ENCODE measurements around the gene WDFY3. TPM values are rescaled to one million over a fixed set of nuclear protein-coding genes. Genes with fewer than 3 reads are reported as not detected.

Gene WDFY3
- total RNA-seq, 1 donor: 18.1 TPM

- no peak overlapping the region for H3K4me3 ChIP-seq (ENCODE audit: low read length)
- H3K4me1 ChIP-seq (ENCODE audit: insufficient read depth, low read length): peaks cover 11% of the 10 kb centered on the region
- H3K9me3 ChIP-seq (ENCODE audit: low read depth, low read length): no peaks in the 10 kb centered on the region
- no peaks in the 10 kb centered on the region for H3K27me3 ChIP-seq (ENCODE audit: insufficient read depth, low read length)
Observed at GRCh38 chr4:84907145-84907544, 59.3 kb downstream of the WDFY3 start.

- Histone ChIP-seq H3K4me1 (ENCODE audit: insufficient read depth, low read length) (peaks cover 11% of the 10 kb centered on the region), H3K9me3 (ENCODE audit: low read depth, low read length) (no peaks in the 10 kb centered on the region), H3K4me3 (ENCODE audit: low read length) (no peak overlapping the region), H3K27me3 (ENCODE audit: insufficient read depth, low read length) (no peaks in the 10 kb centered on the region)
Observed at GRCh38 chr4:84905646-84906045, 60.8 kb downstream of the WDFY3 start.

GRCh38 chr4:84901740-84902281 is 64.7 kb downstream of the WDFY3 start:
- H3K4me1 ChIP-seq (ENCODE audit: insufficient read depth, low read length): no peaks in the 10 kb centered on the region
- no peaks in the 10 kb centered on the region for H3K27me3 ChIP-seq (ENCODE audit: insufficient read depth, low read length)
- no peak overlapping the region for H3K4me3 ChIP-seq (ENCODE audit: low read length)
- H3K9me3 ChIP-seq (ENCODE audit: low read depth, low read length): no peaks in the 10 kb centered on the region

- H3K4me3 ChIP-seq (ENCODE audit: low read length): no peak overlapping the region
- no peaks in the 10 kb centered on the region for H3K4me1 ChIP-seq (ENCODE audit: insufficient read depth, low read length)
- no peaks in the 10 kb centered on the region for H3K27me3 ChIP-seq (ENCODE audit: insufficient read depth, low read length)
- no peaks in the 10 kb centered on the region for H3K9me3 ChIP-seq (ENCODE audit: low read depth, low read length)
Observed at GRCh38 chr4:84901173-84901572, 65.3 kb downstream of the WDFY3 start.

GRCh38 chr4:84899616-84900015 is 66.9 kb downstream of the WDFY3 start:
- no peak overlapping the region for H3K4me3 ChIP-seq (ENCODE audit: low read length)
- no peaks in the 10 kb centered on the region for H3K9me3 ChIP-seq (ENCODE audit: low read depth, low read length)
- no peaks in the 10 kb centered on the region for H3K27me3 ChIP-seq (ENCODE audit: insufficient read depth, low read length)
- H3K4me1 ChIP-seq (ENCODE audit: insufficient read depth, low read length): no peaks in the 10 kb centered on the region

GRCh38 chr4:84897516-84897915 is 69.0 kb downstream of the WDFY3 start:
- Histone ChIP-seq H3K4me1 (ENCODE audit: insufficient read depth, low read length) (no peaks in the 10 kb centered on the region), H3K9me3 (ENCODE audit: low read depth, low read length) (no peaks in the 10 kb centered on the region)

GRCh38 chr4:84895283-84895682 is 71.2 kb downstream of the WDFY3 start:
- Histone ChIP-seq H3K27me3 (ENCODE audit: insufficient read depth, low read length) (no peaks in the 10 kb centered on the region), H3K9me3 (ENCODE audit: low read depth, low read length) (no peaks in the 10 kb centered on the region), H3K4me3 (ENCODE audit: low read length) (no peak overlapping the region), H3K4me1 (ENCODE audit: insufficient read depth, low read length) (no peaks in the 10 kb centered on the region)

More at GRCh38 chr4:84897516-84897915, 69.0 kb downstream of the WDFY3 start:
- Histone ChIP-seq H3K27me3 (ENCODE audit: insufficient read depth, low read length) (no peaks in the 10 kb centered on the region), H3K4me3 (ENCODE audit: low read length) (no peak overlapping the region)

- H3K9me3 ChIP-seq (ENCODE audit: low read depth, low read length): no peaks in the 10 kb centered on the region
- H3K27me3 ChIP-seq (ENCODE audit: insufficient read depth, low read length): no peaks in the 10 kb centered on the region
- no peak overlapping the region for H3K4me3 ChIP-seq (ENCODE audit: low read length)
Observed at GRCh38 chr4:84894621-84895020, 71.9 kb downstream of the WDFY3 start.

GRCh38 chr4:84892950-84893349 is 73.5 kb downstream of the WDFY3 start:
- Histone ChIP-seq H3K4me3 (ENCODE audit: low read length) (no peak overlapping the region), H3K27me3 (ENCODE audit: insufficient read depth, low read length) (no peaks in the 10 kb centered on the region), H3K4me1 (ENCODE audit: insufficient read depth, low read length) (no peaks in the 10 kb centered on the region), H3K9me3 (ENCODE audit: low read depth, low read length) (no peaks in the 10 kb centered on the region)

More at GRCh38 chr4:84894621-84895020, 71.9 kb downstream of the WDFY3 start:
- H3K4me1 ChIP-seq (ENCODE audit: insufficient read depth, low read length): no peaks in the 10 kb centered on the region

- H3K27me3 ChIP-seq (ENCODE audit: insufficient read depth, low read length): no peaks in the 10 kb centered on the region
- H3K4me3 ChIP-seq (ENCODE audit: low read length): no peak overlapping the region
- no peaks in the 10 kb centered on the region for H3K4me1 ChIP-seq (ENCODE audit: insufficient read depth, low read length)
- H3K9me3 ChIP-seq (ENCODE audit: low read depth, low read length): no peaks in the 10 kb centered on the region
Observed at GRCh38 chr4:84887824-84888223, 78.7 kb downstream of the WDFY3 start.

- Histone ChIP-seq H3K9me3 (ENCODE audit: low read depth, low read length) (no peaks in the 10 kb centered on the region), H3K4me3 (ENCODE audit: low read length) (no peak overlapping the region), H3K4me1 (ENCODE audit: insufficient read depth, low read length) (no peaks in the 10 kb centered on the region), H3K27me3 (ENCODE audit: insufficient read depth, low read length) (no peaks in the 10 kb centered on the region)
Observed at GRCh38 chr4:84879651-84880200, 86.8 kb downstream of the WDFY3 start.

GRCh38 chr4:84878546-84878945 is 87.9 kb downstream of the WDFY3 start:
- no peaks in the 10 kb centered on the region for H3K27me3 ChIP-seq (ENCODE audit: insufficient read depth, low read length)
- H3K9me3 ChIP-seq (ENCODE audit: low read depth, low read length): no peaks in the 10 kb centered on the region
- no peaks in the 10 kb centered on the region for H3K4me1 ChIP-seq (ENCODE audit: insufficient read depth, low read length)
- no peak overlapping the region for H3K4me3 ChIP-seq (ENCODE audit: low read length)

GRCh38 chr4:84878090-84878489 is 88.4 kb downstream of the WDFY3 start:
- H3K4me3 ChIP-seq (ENCODE audit: low read length): no peak overlapping the region
- no peaks in the 10 kb centered on the region for H3K27me3 ChIP-seq (ENCODE audit: insufficient read depth, low read length)
- H3K9me3 ChIP-seq (ENCODE audit: low read depth, low read length): no peaks in the 10 kb centered on the region
- no peaks in the 10 kb centered on the region for H3K4me1 ChIP-seq (ENCODE audit: insufficient read depth, low read length)

- Histone ChIP-seq H3K27me3 (ENCODE audit: insufficient read depth, low read length) (no peaks in the 10 kb centered on the region), H3K4me3 (ENCODE audit: low read length) (no peak overlapping the region)
Observed at GRCh38 chr4:84877051-84877833, 89.2 kb downstream of the WDFY3 start.

GRCh38 chr4:84875636-84876371 is 90.7 kb downstream of the WDFY3 start:
- no peaks in the 10 kb centered on the region for H3K27me3 ChIP-seq (ENCODE audit: insufficient read depth, low read length)
- H3K4me1 ChIP-seq (ENCODE audit: insufficient read depth, low read length): no peaks in the 10 kb centered on the region
- no peak overlapping the region for H3K4me3 ChIP-seq (ENCODE audit: low read length)
- H3K9me3 ChIP-seq (ENCODE audit: low read depth, low read length): no peaks in the 10 kb centered on the region

More at GRCh38 chr4:84877051-84877833, 89.2 kb downstream of the WDFY3 start:
- no peaks in the 10 kb centered on the region for H3K4me1 ChIP-seq (ENCODE audit: insufficient read depth, low read length)
- no peaks in the 10 kb centered on the region for H3K9me3 ChIP-seq (ENCODE audit: low read depth, low read length)

All from mononuclear cell (primary cell).